K562 (cell line): ENCODE measurements around the gene SPATA32. TPM values are rescaled to one million over a fixed set of nuclear protein-coding genes. Genes with fewer than 3 reads are reported as not detected.

ENCODE experiments used
- EGR1 ChIP-seq: fragments of 450-650 bp; conservative IDR thresholded peaks from 2 replicates; pipeline ENCODE4 v1.6.1; 2017; ENCODE audit warnings: mild to moderate bottlenecking
- ESRRB ChIP-seq: fragments of 250-450 bp; sonication (Bioruptor Pico); IDR thresholded peaks from 2 replicates; pipeline ENCODE4 v1.5.0; 2020; ENCODE audit warnings: mild to moderate bottlenecking, moderate library complexity, borderline replicate concordance
- HNRNPLL ChIP-seq: fragments of 200-400 bp; formaldehyde crosslinking; IDR thresholded peaks from 2 replicates; pipeline ENCODE4 v1.6.1; 2017; ENCODE audit warnings: low read length, low read depth, mild to moderate bottlenecking; ENCODE audit not compliant: poor library complexity, severe bottlenecking
- KAT2B ChIP-seq: IDR thresholded peaks from one replicate; pipeline ENCODE4 v1.6.1; 2012; ENCODE audit warnings: low read depth, mild to moderate bottlenecking, control low read depth, inconsistent platforms, low read length, moderate library complexity
- L3MBTL2 ChIP-seq: fragments of 450-650 bp; IDR thresholded peaks from 2 replicates; pipeline ENCODE4 v1.6.1; 2016; ENCODE audit warnings: mild to moderate bottlenecking, moderate library complexity
- NFE2 ChIP-seq: IDR thresholded peaks from 2 replicates; pipeline ENCODE4 v1.6.1; 2014; ENCODE audit warnings: antibody characterized with exemption, low read depth
- RFX7 ChIP-seq: fragments of 250-450 bp; sonication (Bioruptor Pico); IDR thresholded peaks from 2 replicates; pipeline ENCODE4 v1.5.1; 2021; ENCODE audit warnings: mild to moderate bottlenecking
- SRSF3 ChIP-seq: fragments of 200-400 bp; formaldehyde crosslinking; IDR thresholded peaks from 2 replicates; pipeline ENCODE4 v1.6.1; 2016; ENCODE audit warnings: mild to moderate bottlenecking, low read length, moderate library complexity; ENCODE audit not compliant: insufficient read depth
- TAF7 ChIP-seq: fragments of 450-650 bp; IDR thresholded peaks from 2 replicates; pipeline ENCODE4 v1.6.1; 2016; ENCODE audit warnings: missing genetic modification characterization, missing compliant biosample characterization
- ZNF518B ChIP-seq: fragments of 250-450 bp; sonication (Bioruptor Pico); IDR thresholded peaks from 2 replicates; pipeline ENCODE4 v1.5.0; 2021; ENCODE audit warnings: mild to moderate bottlenecking, moderate library complexity
- polyA plus RNA-seq, 8 experiments: library from polyadenylated mRNA; depleted of rRNA in 4 of 8; stranded (reverse) in 5 of 8; unstranded in 3 of 8; fragments of >200 nt; fragmentation: Nextera tagmentation in 2 of 8; fragmentation: Illumina TruSeq in 1 of 8; extraction: Ambion mirVana in 2 of 8; extraction: Trizol in 1 of 8; gene quantifications; 2 replicates each; pipeline versions ENCODE4 v1.2.1 to v1.2.3, GENCODE V29; 2011 to 2014; ENCODE audit warnings: inconsistent platforms in 1 of 8, missing spikeins in 1 of 8
- total RNA-seq, 7 experiments: library from RNA; depleted of rRNA in 6 of 7; stranded (reverse); fragments of >200 nt in 6 of 7; fragmentation: Illumina TruSeq in 2 of 7; extraction: Trizol in 2 of 7; gene quantifications; 2 replicates each; pipeline versions ENCODE4 v1.2.1 to v1.2.3, GENCODE V29; 2011 to 2021; ENCODE audit warnings: low replicate concordance in 1 of 7
- TF ChIP-seq, protein P1 (sequence below), 2 experiments: fragments of 450-650 bp in 1 of 2; sonication (generic) in 1 of 2; formaldehyde crosslinking in 1 of 2; IDR thresholded peaks in 1 of 2; conservative IDR thresholded peaks in 1 of 2; 2 replicates each; pipeline versions ENCODE4 v1.6.1 to v1.8.1; 2016 to 2023; ENCODE audit warnings: mild to moderate bottlenecking in 2 of 2, moderate library complexity in 2 of 2, inconsistent platforms in 1 of 2, missing genetic modification reagents in 1 of 2

Gene SPATA32
- total and polyA plus RNA-seq, 9 of the 15 experiments (the other 6 are each of a cell fraction or from before 2014, with no cell fraction given) = 0.03 to 0.06 TPM; not detected in 7

GRCh38 chr17:45296003-45296832, 34.3 kb upstream of the SPATA32 start (continued):
- no peak for TF ChIP-seq RFX7 (CRISPR knock-in tag)
- TF ChIP-seq ESRRB (CRISPR knock-in tag) = no peak
- TF ChIP-seq, protein P1, sequence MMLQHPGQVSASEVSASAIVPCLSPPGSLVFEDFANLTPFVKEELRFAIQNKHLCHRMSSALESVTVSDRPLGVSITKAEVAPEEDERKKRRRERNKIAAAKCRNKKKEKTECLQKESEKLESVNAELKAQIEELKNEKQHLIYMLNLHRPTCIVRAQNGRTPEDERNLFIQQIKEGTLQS (IDR thresholded peaks at IDR 0.05) = 0 out of 2 replicates have a peak, but pooled peaks have one; percentile 11
- TF ChIP-seq, protein P1 (CRISPR knock-in tag; conservative IDR thresholded peaks at IDR 0.05) = no peak
- no peak for TF ChIP-seq KAT2B
- TF ChIP-seq SRSF3 = no peak
- peak; percentile 16 for TF ChIP-seq HNRNPLL
- no peak for TF ChIP-seq TAF7 (tag)
- no peak for TF ChIP-seq ZNF518B (CRISPR knock-in tag)
- no peak for TF ChIP-seq EGR1
- no peak for TF ChIP-seq NFE2
- TF ChIP-seq L3MBTL2 = no peak
- TF ChIP-seq, all 486 proteins: peak for 14
